GM12892 (cell line): Measurements from ENCODE around the gene NADSYN1.

Source experiments
- DNase-seq: peaks from one replicate; pipeline ENCODE4 v3.0.0; 2011; ENCODE audit not compliant: insufficient read length
- FAIRE-seq: peaks from 2 replicates; lab custom pipeline; 2011; peaks lifted over from hg19 to GRCh38; lab: Jason Lieb, UNC
- POLR2A ChIP-seq: IDR thresholded peaks from 2 replicates; pipeline ENCODE4 v1.6.1; 2011; ENCODE audit warnings: low read depth, low read length, control low read depth
- POLR2AphosphoS5 ChIP-seq: IDR thresholded peaks from 2 replicates; pipeline ENCODE4 v1.6.1; 2011; ENCODE audit warnings: low read depth, low read length, control low read depth
- TAF1 ChIP-seq: IDR thresholded peaks from 2 replicates; pipeline ENCODE4 v1.6.1; 2011; ENCODE audit warnings: low read depth, mild to moderate bottlenecking, control low read depth, low read length, borderline replicate concordance

Gene NADSYN1

DNA sequence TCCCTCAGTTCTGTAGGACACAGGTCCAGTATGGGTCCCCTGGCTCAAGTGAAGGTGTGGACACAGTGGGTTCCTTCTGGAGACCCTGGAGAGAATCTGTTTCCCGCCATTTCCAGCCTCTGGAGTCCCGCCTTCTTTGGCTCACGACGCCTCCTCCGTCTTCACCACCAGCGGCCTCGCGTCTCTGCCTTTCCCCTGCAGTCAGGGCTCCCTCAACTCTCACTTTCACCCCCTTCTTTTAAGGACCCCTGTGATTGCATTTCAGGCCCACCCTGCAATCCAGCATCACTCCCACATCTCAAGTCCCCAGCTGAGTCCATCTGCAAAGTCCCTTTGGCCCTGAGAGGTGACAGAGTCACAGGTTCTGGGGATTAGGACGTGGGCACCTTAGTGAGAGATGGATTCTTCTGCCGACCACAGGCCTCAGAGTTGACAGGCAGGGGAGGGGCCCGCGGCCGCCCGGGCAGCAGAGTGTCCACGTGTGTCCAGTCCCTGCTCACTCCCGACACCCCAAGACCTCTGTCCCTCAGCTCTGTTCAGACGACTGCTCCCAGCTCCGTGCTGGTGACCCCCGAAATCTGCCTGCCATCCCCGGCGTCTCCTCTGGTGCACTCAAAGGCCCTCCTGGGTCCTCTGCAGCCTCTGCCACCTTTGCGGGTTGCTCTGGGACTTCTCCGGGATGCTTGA lies 37.2 kb downstream of the NADSYN1 start:
- no peak for TF ChIP-seq POLR2AphosphoS5
- no peak for TF ChIP-seq TAF1
- no peak for TF ChIP-seq POLR2A
- no peak for DNase-seq
- FAIRE-seq = no peak

DNA sequence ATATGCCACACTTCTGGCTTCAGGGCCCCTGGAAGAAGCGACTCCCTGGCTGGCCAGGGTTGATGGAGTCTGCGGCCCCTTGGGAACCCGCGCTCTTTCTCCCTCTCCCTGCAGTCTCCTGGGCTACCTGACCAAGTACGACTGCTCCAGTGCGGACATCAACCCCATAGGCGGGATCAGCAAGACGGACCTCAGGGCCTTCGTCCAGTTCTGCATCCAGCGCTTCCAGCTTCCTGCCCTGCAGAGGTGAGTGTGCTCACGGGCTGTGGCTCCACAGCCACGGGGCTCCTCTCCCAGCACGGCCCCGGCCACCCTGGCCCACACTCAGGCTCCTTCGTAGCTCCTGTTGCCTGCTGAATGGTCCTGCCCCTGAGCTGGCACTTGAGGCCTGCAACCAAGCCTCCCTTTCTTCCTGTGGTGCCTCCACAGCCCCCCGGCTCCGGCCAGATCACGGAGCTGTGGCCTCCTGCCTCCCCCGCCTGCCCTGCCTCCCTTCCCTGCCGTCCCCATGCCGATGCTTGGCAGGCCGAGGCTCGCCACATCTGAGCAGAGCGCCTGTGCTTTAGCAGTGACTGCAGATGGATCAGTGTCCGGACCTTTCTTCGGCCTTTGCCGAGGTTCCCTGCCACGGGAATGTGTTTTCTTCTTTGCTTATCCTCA lies 37.9 kb downstream of the NADSYN1 start:
- FAIRE-seq (no peak), DNase-seq (no peak)
- TF ChIP-seq POLR2AphosphoS5 (no peak), POLR2A (no peak), TAF1 (no peak)

DNA sequence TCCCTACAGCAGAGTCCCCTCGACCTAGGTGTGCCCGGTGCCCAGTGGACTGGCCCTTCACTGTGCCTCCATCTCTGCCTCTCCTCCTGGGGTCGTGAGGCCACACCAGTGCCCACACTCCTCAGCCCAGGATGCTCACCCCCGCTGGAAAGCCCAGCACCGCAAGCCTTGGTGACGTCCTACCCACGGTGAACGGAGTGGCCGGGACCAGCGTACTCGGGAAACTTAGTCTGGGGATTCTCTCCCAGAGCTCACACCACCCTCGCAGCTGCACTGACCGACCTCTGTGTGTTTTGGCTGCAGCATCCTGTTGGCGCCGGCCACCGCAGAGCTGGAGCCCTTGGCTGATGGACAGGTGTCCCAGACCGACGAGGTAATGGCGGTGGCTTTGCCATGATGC lies 38.5 kb downstream of the NADSYN1 start:
- TF ChIP-seq POLR2AphosphoS5 (no peak), POLR2A (no peak), TAF1 (no peak)
- FAIRE-seq = no peak
- no peak for DNase-seq

DNA sequence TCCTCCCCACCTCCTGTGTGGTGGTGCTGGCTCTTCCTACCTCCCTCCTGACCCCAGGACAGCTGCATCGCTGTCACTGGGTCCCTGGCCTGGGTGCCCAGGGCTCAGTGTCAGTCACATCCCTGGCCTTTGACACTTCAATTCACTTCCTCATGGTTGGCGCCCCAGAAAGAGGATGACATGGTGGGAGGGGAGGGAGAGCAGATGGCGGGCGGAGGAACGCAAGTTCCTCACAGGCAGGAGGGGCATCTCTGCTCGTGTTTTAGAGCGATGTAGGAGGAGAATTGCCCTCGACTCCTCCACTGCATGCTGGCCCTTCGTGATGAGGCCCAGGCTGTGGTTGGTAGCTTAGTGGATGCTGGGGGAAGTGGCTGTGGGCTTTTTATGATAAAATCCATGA lies 38.9 kb downstream of the NADSYN1 start:
- TF ChIP-seq POLR2AphosphoS5 = no peak
- no peak for TF ChIP-seq POLR2A
- no peak for TF ChIP-seq TAF1
- DNase-seq = no peak
- FAIRE-seq = no peak

DNA sequence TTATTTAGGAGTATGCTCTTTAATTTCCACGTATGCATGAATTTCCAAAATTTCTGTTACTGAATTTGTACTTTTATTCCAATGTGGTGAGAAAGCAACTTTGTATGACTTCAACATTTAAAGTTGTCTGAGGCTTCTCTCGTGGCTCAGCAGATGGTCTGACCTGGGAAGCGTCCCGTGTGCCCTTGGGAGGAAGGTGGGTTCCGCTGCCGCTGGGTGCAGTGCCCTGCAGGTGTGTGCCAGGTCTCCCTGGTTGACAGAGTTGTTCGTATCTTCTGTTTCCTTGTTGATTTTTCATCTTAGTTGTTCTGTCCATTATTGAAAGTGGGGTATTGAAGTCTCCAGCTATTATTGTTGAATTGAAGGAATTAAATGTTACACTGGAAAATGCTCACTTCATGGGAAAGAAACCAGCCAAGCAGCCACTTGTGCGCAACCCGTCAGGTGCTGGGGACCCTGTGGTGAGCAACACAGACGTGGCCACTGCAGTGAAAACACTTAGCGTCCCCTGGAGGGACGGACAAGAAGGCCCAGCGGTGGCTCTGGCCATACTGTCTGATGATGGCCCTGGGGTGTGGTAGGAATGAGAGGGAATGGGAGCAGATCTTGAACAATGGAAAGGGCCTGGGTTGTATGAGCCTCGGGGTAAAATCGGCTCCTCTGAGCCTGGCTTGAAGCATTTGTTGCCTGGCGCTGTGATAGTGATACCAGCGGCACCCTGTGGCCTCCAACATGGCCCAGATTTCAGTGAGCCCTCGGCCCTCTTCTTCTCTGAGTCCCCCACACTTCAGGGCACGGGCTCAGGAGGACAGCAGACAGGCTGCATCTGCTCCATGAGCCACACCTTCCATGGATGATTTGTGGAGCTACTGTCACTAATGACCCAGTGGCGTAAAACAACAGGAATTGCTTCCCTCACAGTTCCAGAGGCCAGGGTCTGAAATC lies 42.6 kb downstream of the NADSYN1 start:
- no peak for FAIRE-seq
- no peak for DNase-seq
- TF ChIP-seq TAF1 = no peak
- TF ChIP-seq POLR2A = no peak
- TF ChIP-seq POLR2AphosphoS5 = no peak

DNA sequence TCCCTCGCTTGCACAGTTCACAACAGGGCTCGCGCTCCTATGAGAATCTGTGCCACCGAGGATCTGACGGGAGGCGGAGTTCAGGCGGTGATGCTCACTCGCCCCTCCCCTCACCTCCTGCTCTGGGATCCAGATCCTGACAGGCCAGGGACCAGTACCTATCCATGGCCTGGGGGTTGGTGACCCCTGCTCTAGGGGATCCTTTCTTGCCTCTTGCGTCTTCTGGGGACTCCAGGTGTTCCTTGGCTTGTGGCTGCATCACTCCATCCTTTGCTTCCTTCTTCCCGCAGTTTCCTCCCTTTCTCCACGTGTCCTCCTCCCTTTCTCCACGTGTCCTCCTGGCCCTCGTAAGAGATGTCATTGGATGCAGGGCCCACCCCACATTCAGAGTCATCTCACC lies 43.4 kb downstream of the NADSYN1 start:
- no peak for TF ChIP-seq TAF1
- no peak for TF ChIP-seq POLR2AphosphoS5
- TF ChIP-seq POLR2A = no peak
- FAIRE-seq (no peak), DNase-seq (no peak)

DNA sequence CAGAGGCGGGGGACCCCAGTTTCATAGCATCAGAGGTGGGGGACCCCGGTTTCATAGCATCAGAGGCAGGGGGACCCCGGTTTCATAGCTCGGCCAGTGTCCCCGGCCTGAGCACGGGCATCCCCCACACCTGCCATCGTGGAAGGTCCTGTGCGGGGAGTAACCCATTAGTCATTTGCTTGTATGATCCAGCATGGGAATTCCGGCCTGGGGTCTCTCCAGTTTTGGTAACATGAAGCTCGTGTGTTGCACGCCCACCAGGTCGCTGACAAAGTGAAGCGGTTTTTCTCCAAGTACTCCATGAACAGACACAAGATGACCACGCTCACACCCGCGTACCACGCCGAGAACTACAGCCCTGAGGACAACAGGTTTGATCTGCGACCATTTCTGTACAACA lies 45.1 kb downstream of the NADSYN1 start:
- FAIRE-seq = no peak
- TF ChIP-seq TAF1 = no peak
- no peak for TF ChIP-seq POLR2AphosphoS5
- TF ChIP-seq POLR2A = no peak
- DNase-seq = no peak

DNA sequence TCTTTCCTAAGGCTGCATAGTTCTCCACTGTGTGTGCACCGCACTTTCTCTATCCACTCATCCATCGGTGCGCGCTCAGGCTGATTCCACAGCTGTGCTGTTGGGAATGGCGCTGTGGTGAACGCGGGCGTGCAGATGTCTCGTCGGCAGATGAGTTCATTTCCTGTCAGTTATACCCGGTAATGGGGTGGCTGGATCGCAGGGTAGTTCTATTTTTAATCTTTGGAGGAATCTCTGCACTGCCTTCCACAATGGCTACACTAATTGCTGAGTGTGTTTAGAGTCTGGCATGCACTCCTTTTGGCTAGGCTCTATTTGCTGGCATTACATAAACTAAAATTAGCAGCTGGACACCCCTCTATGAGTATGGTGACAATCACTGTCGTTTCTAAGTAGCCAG lies 46.1 kb downstream of the NADSYN1 start:
- DNase-seq (no peak), FAIRE-seq (no peak)
- TF ChIP-seq POLR2A (no peak), POLR2AphosphoS5 (no peak), TAF1 (no peak)

DNA sequence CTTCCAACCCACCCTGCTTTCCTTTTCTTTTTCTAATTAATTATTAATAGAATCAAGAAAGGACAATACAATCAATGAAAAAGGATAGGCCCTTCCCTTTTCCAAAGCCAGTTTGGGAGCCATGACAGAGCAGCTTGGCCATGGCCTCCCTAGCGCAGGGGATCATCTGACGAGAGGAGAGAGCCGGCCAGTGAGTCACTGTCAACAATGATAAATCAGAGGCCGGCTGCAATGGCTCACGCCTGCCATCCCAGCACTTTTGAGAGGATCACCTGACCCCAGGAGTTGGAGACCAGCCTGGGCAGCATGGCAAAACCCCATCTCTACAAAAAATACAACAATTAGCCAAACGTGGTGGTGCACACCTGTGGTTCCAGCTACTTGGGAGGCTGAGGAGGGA lies 46.5 kb downstream of the NADSYN1 start:
- DNase-seq (no peak), FAIRE-seq (no peak)
- no peak for TF ChIP-seq POLR2A
- no peak for TF ChIP-seq POLR2AphosphoS5
- TF ChIP-seq TAF1 = no peak

DNA sequence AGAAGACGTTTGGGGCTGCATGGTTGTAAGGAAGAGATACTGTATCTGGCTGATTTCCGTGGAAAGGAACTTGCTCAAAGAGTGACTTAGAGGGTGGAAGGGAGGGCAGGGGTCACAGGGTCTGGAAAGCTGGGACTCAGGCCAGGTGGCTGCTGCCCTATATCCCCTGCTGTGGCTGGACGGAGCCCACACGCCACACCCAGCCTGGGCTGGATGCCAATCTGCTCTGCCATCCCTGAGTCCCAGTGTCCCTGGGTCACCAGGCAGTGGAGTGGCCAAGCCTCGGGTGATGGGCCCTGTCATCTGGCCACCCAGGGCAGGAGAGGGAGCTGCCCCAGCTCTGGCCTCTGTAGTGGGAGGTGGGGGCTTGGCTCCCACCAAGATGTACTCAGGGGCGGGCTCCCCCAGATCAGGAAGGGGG lies 47.6 kb downstream of the NADSYN1 start:
- DNase-seq = no peak
- no peak for FAIRE-seq
- no peak for TF ChIP-seq TAF1
- TF ChIP-seq POLR2A = no peak
